SK-N-SH treated with all-trans-retinoic acid at 6 μM for 48 hours (cell line): ENCODE measurements around the gene MRFAP1L1.

Experiments
- ARNTL ChIP-seq: fragments of 450-650 bp; formaldehyde crosslinking; IDR thresholded peaks from 2 replicates; pipeline ENCODE4 v1.5.0; 2020; ENCODE audit warnings: low read depth, mild to moderate bottlenecking, moderate library complexity, borderline replicate concordance
- TOX ChIP-seq: fragments of 250-450 bp; sonication (Bioruptor Pico); IDR thresholded peaks from 2 replicates; pipeline ENCODE4 v1.8.0; 2021; ENCODE audit warnings: mild to moderate bottlenecking, moderate library complexity, borderline replicate concordance
- ZNF8 ChIP-seq: fragments of 450-650 bp; formaldehyde crosslinking; IDR thresholded peaks from 2 replicates; pipeline ENCODE4 v1.5.0; 2020; ENCODE audit warnings: mild to moderate bottlenecking, moderate library complexity
- TF ChIP-seq, protein P1 (sequence below): fragments of 250-450 bp; sonication (Bioruptor Pico); IDR thresholded peaks from 2 replicates; pipeline ENCODE4 v1.5.1; 2021; ENCODE audit warnings: mild to moderate bottlenecking, moderate library complexity

DNA sequence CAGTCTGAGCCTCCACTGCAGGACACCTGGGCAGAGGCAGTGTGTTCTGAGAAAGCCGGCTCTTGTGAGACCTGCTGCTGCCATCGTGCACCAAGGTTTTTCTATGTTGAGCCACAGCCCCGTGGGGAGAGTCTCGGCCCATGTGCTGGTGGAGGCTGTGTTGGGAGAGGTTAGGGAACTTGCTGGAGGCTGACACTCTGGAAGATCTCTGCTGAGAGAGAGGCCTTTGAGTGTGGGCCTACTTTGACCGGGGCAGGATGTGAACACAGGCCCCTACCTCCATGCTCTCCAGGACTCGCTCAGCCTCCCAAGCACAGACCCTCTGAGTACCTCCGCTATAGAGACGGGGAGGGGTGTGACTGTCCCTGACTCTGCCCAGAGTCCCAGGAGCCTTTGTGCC lies 17.3 kb downstream of the MRFAP1L1 start:
- TF ChIP-seq TOX (CRISPR knock-in tag) (no peak), ZNF8 (CRISPR knock-in tag) (no peak), ARNTL (no peak)
- TF ChIP-seq, protein P1, sequence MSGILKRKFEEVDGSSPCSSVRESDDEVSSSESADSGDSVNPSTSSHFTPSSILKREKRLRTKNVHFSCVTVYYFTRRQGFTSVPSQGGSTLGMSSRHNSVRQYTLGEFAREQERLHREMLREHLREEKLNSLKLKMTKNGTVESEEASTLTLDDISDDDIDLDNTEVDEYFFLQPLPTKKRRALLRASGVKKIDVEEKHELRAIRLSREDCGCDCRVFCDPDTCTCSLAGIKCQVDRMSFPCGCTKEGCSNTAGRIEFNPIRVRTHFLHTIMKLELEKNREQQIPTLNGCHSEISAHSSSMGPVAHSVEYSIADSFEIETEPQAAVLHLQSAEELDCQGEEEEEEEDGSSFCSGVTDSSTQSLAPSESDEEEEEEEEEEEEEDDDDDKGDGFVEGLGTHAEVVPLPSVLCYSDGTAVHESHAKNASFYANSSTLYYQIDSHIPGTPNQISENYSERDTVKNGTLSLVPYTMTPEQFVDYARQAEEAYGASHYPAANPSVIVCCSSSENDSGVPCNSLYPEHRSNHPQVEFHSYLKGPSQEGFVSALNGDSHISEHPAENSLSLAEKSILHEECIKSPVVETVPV, result no peak
